Activated B cell treated with CpG ODN at 0.5 μM for 24 hours (primary cell): Measurements from ENCODE around the gene NEK10. TPM values are rescaled to one million over a fixed set of nuclear protein-coding genes. Genes with fewer than 3 reads are reported as not detected.
A peak's percentile ranks its signal among the peaks of the same experiment; 100 is the strongest.
"Not testable (repeated sequence)": the region's sequence is repeated elsewhere in the genome, so short reads cannot be mapped to it uniquely, and the experiment has no call there.

Experiments
- ATAC-seq: fragments of 200-7000 bp; cut with Tn5 transposase; one replicate; pipeline ENCODE4 v1.10.0; 2021; ENCODE audit warnings: low read depth, mild to moderate bottlenecking, moderate library complexity
- CTCF ChIA-PET: fragments of 350-600 bp; sonication (Branson Sonifier 250); formaldehyde crosslinking; loops from one replicate; lab custom pipeline; 2021; ENCODE audit warnings: antibody characterized with exemption; lab: Charles Lee
- POLR2A ChIA-PET: fragments of 350-600 bp; sonication (Branson Sonifier 250); formaldehyde crosslinking; loops from one replicate; lab custom pipeline; 2021; ENCODE audit warnings: antibody characterized with exemption; lab: Charles Lee
- DNase-seq: peaks from one replicate; pipeline ENCODE4 v3.0.0; 2022
- H3K27ac Mint-ChIP-seq: one replicate; pipeline ENCODE4 v1.8.0; 2020; ENCODE audit warnings: mixed read lengths
- H3K27me3 Mint-ChIP-seq: one replicate; pipeline ENCODE4 v1.8.0; 2021; ENCODE audit warnings: mixed read lengths
- H3K36me3 Mint-ChIP-seq: one replicate; pipeline ENCODE4 v1.8.0; 2021; ENCODE audit warnings: low read depth, mixed read lengths
- H3K4me1 Mint-ChIP-seq: one replicate; pipeline ENCODE4 v1.8.0; 2021; ENCODE audit warnings: mixed read lengths
- H3K4me3 Mint-ChIP-seq: one replicate; pipeline ENCODE4 v1.8.0; 2020; ENCODE audit warnings: mild to moderate bottlenecking, mixed read lengths
- H3K9me3 Mint-ChIP-seq: one replicate; pipeline ENCODE4 v1.8.0; 2020; ENCODE audit warnings: mixed read lengths
- CTCF ChIP-seq: fragments of 200-600 bp; IDR thresholded peaks from one replicate; pipeline ENCODE4 v1.8.0; 2022; ENCODE audit warnings: antibody characterized with exemption, mild to moderate bottlenecking
- intact Hi-C: fragments of 100-400 bp; cut with micrococcal nuclease; formaldehyde crosslinking; loops from one replicate; pipeline ENCODE4 v1.15.1; 2024
- total RNA-seq: library from RNA; stranded (reverse); gene quantifications from 2 replicates; pipeline ENCODE4 v1.2.3, GENCODE V29; 2022

The NEK10 gene
- 0.59 and 0.84 TPM in 2 replicates for total RNA-seq

- intact Hi-C loops, result loop anchor here (1.0 to 2.0 kb wide), 3 partner anchors 10 to 980 kb away; partner anchors contain the start of genes AZI2, SLC4A7 and ZCWPW2
- Mint-ChIP-seq H3K27me3 (no peaks in the 10 kb centered on the region), H3K4me1 (peaks cover 15% of the 10 kb centered on the region), H3K27ac (peak within 1 kb of the TSS; percentile 65), H3K9me3 (no peaks in the 10 kb centered on the region), H3K36me3 (peaks cover 2% of the 10 kb centered on the region), H3K4me3 (peak within 1 kb of the TSS; percentile 94)
- CTCF ChIA-PET, result interaction anchor here (2.1 kb wide), 1 partner anchor 11 kb away, joined by 10 read pairs; no protein-coding TSS in a partner anchor
- POLR2A ChIA-PET, result interaction anchor here (0.5 to 1.9 kb wide), 4 partner anchors 9 to 980 kb away, joined by 3 to 10 read pairs (median 3); partner anchors contain the start of genes AZI2, SLC4A7 and ZCWPW2
- DNase-seq (peak; percentile 83), ATAC-seq (peak; percentile 97)
- no peak for TF ChIP-seq CTCF
These were observed at the start of gene NEK10 for GRCh38 chr3:27368831-27369607. Gene NEK10 (minus strand): TSS chr3:27369383. CDS start chr3:27352882, 16,501 bp downstream.

- Mint-ChIP-seq H3K27me3 (no peaks in the 10 kb centered on the region), H3K4me3 (no peak overlapping the region), H3K36me3 (peaks cover 70% of the 10 kb centered on the region), H3K4me1 (peaks cover 2% of the 10 kb centered on the region), H3K27ac (no peak overlapping the region), H3K9me3 (no peaks in the 10 kb centered on the region)
- ChIA-PET CTCF (interaction anchor here (0.8 kb wide), 1 partner anchor 52 kb away, joined by 3 read pairs; no protein-coding TSS in a partner anchor), POLR2A (no interaction called here)
- intact Hi-C loops, result no loop called here
- DNase-seq (no peak), ATAC-seq (no peak)
- TF ChIP-seq CTCF, result no peak
These were observed 46.0 kb upstream of the NEK10 start for GRCh38 chr3:27415202-27415601.

- Mint-ChIP-seq H3K27me3 (no peaks in the 10 kb centered on the region), H3K36me3 (peaks cover 61% of the 10 kb centered on the region), H3K9me3 (no peaks in the 10 kb centered on the region), H3K27ac (peak overlapping the region; percentile 53), H3K4me3 (no peak overlapping the region), H3K4me1 (peaks cover 7% of the 10 kb centered on the region)
- ChIA-PET CTCF (no interaction called here), POLR2A (no interaction called here)
- TF ChIP-seq CTCF, result no peak
- intact Hi-C loops, result loop anchor here (2.0 to 5.0 kb wide), 2 partner anchors 14 to 36 kb away; no protein-coding TSS in a partner anchor
- DNase-seq (no peak), ATAC-seq (no peak)
These were observed 23.9 kb upstream of the NEK10 start for GRCh38 chr3:27392950-27393679.

- DNase-seq, ATAC-seq, H3K9me3 Mint-ChIP-seq, CTCF ChIA-PET, H3K4me1 Mint-ChIP-seq, POLR2A ChIA-PET, H3K4me3 Mint-ChIP-seq, H3K27me3 Mint-ChIP-seq: not testable (repeated sequence)
- H3K27ac Mint-ChIP-seq, result peak overlapping the region; percentile 54
- H3K36me3 Mint-ChIP-seq, result peaks cover 57% of the 10 kb centered on the region
- intact Hi-C loops, result loop anchor here (2.0 to 5.0 kb wide), 2 partner anchors 14 to 35 kb away; no protein-coding TSS in a partner anchor
These were observed 23.2 kb upstream of the NEK10 start for GRCh38 chr3:27392414-27392813.

GRCh38 chr3:27391796-27392195 lies 22.6 kb upstream of the NEK10 start:
- Mint-ChIP-seq H3K27me3 (no peaks in the 10 kb centered on the region), H3K36me3 (peaks cover 56% of the 10 kb centered on the region), H3K9me3 (no peaks in the 10 kb centered on the region), H3K4me3 (no peak overlapping the region), H3K4me1 (peaks cover 7% of the 10 kb centered on the region), H3K27ac (peak overlapping the region; percentile 25)
- TF ChIP-seq CTCF, result no peak
- ATAC-seq (no peak), DNase-seq (no peak)
- ChIA-PET CTCF (no interaction called here), POLR2A (no interaction called here)
- intact Hi-C loops, result loop anchor here (2.0 to 5.0 kb wide), 2 partner anchors 13 to 34 kb away; no protein-coding TSS in a partner anchor
